Esophagus muscularis mucosa (tissue), 3 donors: ENCODE data around the gene CLSTN3.

ENCODE experiments used
- CTCF ChIP-seq, 3 experiments: fragments of 200-600 bp in 2 of 3; fragments of 450-650 bp in 1 of 3; sonication (generic) in 2 of 3; IDR thresholded peaks; one replicate each; pipeline ENCODE4 v1.5.1; 2017 to 2019; ENCODE audit warnings: antibody characterized with exemption in 3 of 3, mild to moderate bottlenecking in 2 of 3, moderate library complexity in 1 of 3
- POLR2A ChIP-seq: fragments of 450-650 bp; IDR thresholded peaks from one replicate; pipeline ENCODE4 v1.6.1; 2017; ENCODE audit warnings: antibody characterized with exemption, moderate library complexity, mild to moderate bottlenecking, low read depth

GRCh38 chr12:7106082-7106481, 24.1 kb upstream of the CLSTN3 start:
- TF ChIP-seq CTCF (IDR thresholded peaks at IDR 0.05) (no peak), POLR2A (no peak)
